IMR-90 (cell line): Measurements from ENCODE around the gene CD70. TPM values are rescaled to one million over a fixed set of nuclear protein-coding genes. Genes with fewer than 3 reads are reported as not detected.

Experiments used
- ATAC-seq: fragments of 200-7000 bp; cut with Tn5 transposase; 2 replicates; pipeline ENCODE4 v1.9.1; 2020; ENCODE audit warnings: low read depth, mild to moderate bottlenecking, moderate library complexity
- BruUV-seq: library from RNA; stranded (reverse); fragments of 400-500 nt; replicated peaks from 2 replicates; lab custom pipeline; 2021; lab: Mats Ljungman, UMichigan
- CTCF ChIA-PET: fragments of 300-600 bp; formaldehyde crosslinking; extraction: SDS; loops from one replicate; lab custom pipeline; 2021; ENCODE audit warnings: antibody characterized with exemption; lab: Yijun Ruan, JAX
- POLR2A ChIA-PET: fragments of 300-600 bp; sonication (Branson Sonifier 250); formaldehyde crosslinking; loops from one replicate; lab custom pipeline; 2022; ENCODE audit warnings: antibody characterized with exemption; ENCODE audit not compliant: unreplicated experiment; lab: Charles Lee
- DNase-seq: peaks from one replicate; pipeline ENCODE4 v3.0.0; 2013
- H2AFZ ChIP-seq: replicated peaks from 2 replicates; pipeline ENCODE3; 2013; ENCODE audit warnings: low read length, mild to moderate bottlenecking; ENCODE audit not compliant: poor library complexity
- H2AK5ac ChIP-seq: 2 replicates; pipeline ENCODE4 v1.6.1; 2013; ENCODE audit warnings: low read depth, low read length, inconsistent platforms
- H2AK9ac ChIP-seq: replicated peaks from 2 replicates; pipeline ENCODE3; 2013; ENCODE audit warnings: mild to moderate bottlenecking, low read depth, low read length, moderate library complexity; ENCODE audit not compliant: poor library complexity
- H2BK120ac ChIP-seq: 2 replicates; pipeline ENCODE4 v1.6.1; 2013; ENCODE audit warnings: low read depth, low read length, inconsistent platforms
- H2BK15ac ChIP-seq: 3 replicates; pipeline ENCODE4 v1.6.1; 2013; ENCODE audit warnings: low read depth, low read length, inconsistent platforms
- H2BK20ac ChIP-seq: 2 replicates; pipeline ENCODE4 v1.6.1; 2013; ENCODE audit warnings: low read depth, mild to moderate bottlenecking, inconsistent platforms, low read length, moderate library complexity
- H2BK5ac ChIP-seq: 2 replicates; pipeline ENCODE4 v1.6.1; 2013; ENCODE audit warnings: mild to moderate bottlenecking, low read depth, low read length, inconsistent platforms; ENCODE audit not compliant: poor library complexity, severe bottlenecking
- H3K14ac ChIP-seq: replicated peaks from 2 replicates; pipeline ENCODE4 v1.6.1; 2013; ENCODE audit warnings: low read depth, low read length, inconsistent platforms
- H3K18ac ChIP-seq: 2 replicates; pipeline ENCODE4 v1.6.1; 2013; ENCODE audit warnings: low read depth, low read length, control low read depth
- H3K23ac ChIP-seq: 2 replicates; pipeline ENCODE4 v1.6.1; 2013; ENCODE audit warnings: low read depth, low read length, inconsistent platforms
- H3K27ac ChIP-seq: 2 replicates; pipeline ENCODE4 v1.5.1; 2013; ENCODE audit warnings: mild to moderate bottlenecking, control low read depth, low read length; ENCODE audit not compliant: insufficient read depth
- H3K27me3 ChIP-seq: 2 replicates; pipeline ENCODE4 v1.6.1; 2013; ENCODE audit warnings: low read length; ENCODE audit not compliant: control insufficient read depth, insufficient read depth
- H3K36me3 ChIP-seq: 2 replicates; pipeline ENCODE4 v1.6.1; 2013; ENCODE audit warnings: low read length, mixed read lengths; ENCODE audit not compliant: control insufficient read depth, insufficient read depth
- H3K4ac ChIP-seq: 2 replicates; pipeline ENCODE4 v1.6.1; 2013; ENCODE audit warnings: low read depth, low read length, inconsistent platforms
- H3K4me1 ChIP-seq: 2 replicates; pipeline ENCODE4 v1.6.1; 2013; ENCODE audit warnings: low read length, mixed read lengths; ENCODE audit not compliant: control insufficient read depth, insufficient read depth
- H3K4me2 ChIP-seq: 2 replicates; pipeline ENCODE4 v1.6.1; 2013; ENCODE audit warnings: low read depth, mild to moderate bottlenecking, control low read depth, low read length, moderate library complexity
- H3K4me3 ChIP-seq: 2 replicates; pipeline ENCODE4 v1.5.1; 2013; ENCODE audit warnings: low read depth, mild to moderate bottlenecking, control low read depth, low read length, moderate library complexity; ENCODE audit not compliant: insufficient read depth
- H3K56ac ChIP-seq: 2 replicates; pipeline ENCODE4 v1.6.1; 2013; ENCODE audit warnings: low read length, inconsistent platforms; ENCODE audit not compliant: insufficient read depth; ENCODE audit errors: extremely low read depth
- H3K79me1 ChIP-seq, 2 experiments: 2 replicates each; pipeline ENCODE4 v1.6.1; 2013; ENCODE audit warnings: low read length in 2 of 2, inconsistent platforms in 1 of 2, low read depth in 1 of 2
- H3K9ac ChIP-seq: 2 replicates; pipeline ENCODE4 v1.6.1; 2013; ENCODE audit warnings: low read depth, low read length, control low read depth
- H3K9me1 ChIP-seq: 2 replicates; pipeline ENCODE4 v1.6.1; 2013; ENCODE audit warnings: low read length, inconsistent platforms; ENCODE audit not compliant: insufficient read depth
- H3K9me3 ChIP-seq: 2 replicates; pipeline ENCODE4 v1.6.1; 2013; ENCODE audit warnings: low read length; ENCODE audit not compliant: control insufficient read depth, insufficient read depth
- H4K20me1 ChIP-seq: 2 replicates; pipeline ENCODE4 v1.6.1; 2013; ENCODE audit warnings: low read length, inconsistent platforms; ENCODE audit not compliant: insufficient read depth
- H4K5ac ChIP-seq: 2 replicates; pipeline ENCODE4 v1.6.1; 2013; ENCODE audit warnings: mild to moderate bottlenecking, low read depth, low read length, control low read depth
- H4K8ac ChIP-seq, 2 experiments: 2 replicates each; pipeline ENCODE4 v1.6.1; 2013; ENCODE audit warnings: low read depth in 2 of 2, low read length in 2 of 2, control low read depth in 1 of 2, inconsistent platforms in 1 of 2
- H4K91ac ChIP-seq: 2 replicates; pipeline ENCODE4 v1.6.1; 2013; ENCODE audit warnings: low read depth, low read length, inconsistent platforms; ENCODE audit not compliant: insufficient read depth
- BHLHE40 ChIP-seq: fragments of 150-350 bp; IDR thresholded peaks from 2 replicates; pipeline ENCODE4 v1.6.1; 2016; ENCODE audit warnings: mild to moderate bottlenecking, low read depth, low read length
- CEBPB ChIP-seq: IDR thresholded peaks from 2 replicates; pipeline ENCODE4 v1.6.1; 2012; ENCODE audit warnings: low read depth, low read length, improper control_type of control experiment
- CHD1 ChIP-seq: IDR thresholded peaks from 2 replicates; pipeline ENCODE4 v1.6.1; 2012; ENCODE audit warnings: low read depth, low read length, improper control_type of control experiment
- CTCF ChIP-seq: conservative IDR thresholded peaks from 2 replicates; pipeline ENCODE4 v1.5.1; 2012; ENCODE audit warnings: mild to moderate bottlenecking, low read depth, low read length, improper control_type of control experiment
- MAFK ChIP-seq: IDR thresholded peaks from 2 replicates; pipeline ENCODE4 v1.6.1; 2012; ENCODE audit warnings: low read depth, low read length, improper control_type of control experiment
- MAZ ChIP-seq: IDR thresholded peaks from 2 replicates; pipeline ENCODE4 v1.6.1; 2012; ENCODE audit warnings: low read depth, mild to moderate bottlenecking, low read length, improper control_type of control experiment, moderate library complexity, borderline replicate concordance
- MXI1 ChIP-seq: IDR thresholded peaks from 2 replicates; pipeline ENCODE4 v1.6.1; 2012; ENCODE audit warnings: low read depth, mild to moderate bottlenecking, low read length, moderate library complexity, borderline replicate concordance
- NFE2L2 ChIP-seq: fragments of 150-350 bp; IDR thresholded peaks from 2 replicates; pipeline ENCODE4 v1.6.1; 2016; ENCODE audit warnings: low read depth, mild to moderate bottlenecking, low read length
- RAD21 ChIP-seq: IDR thresholded peaks from 2 replicates; pipeline ENCODE4 v1.6.1; 2012; ENCODE audit warnings: low read length, improper control_type of control experiment
- RFX5 ChIP-seq: IDR thresholded peaks from 2 replicates; pipeline ENCODE4 v1.8.0; 2012; ENCODE audit warnings: low read depth, mild to moderate bottlenecking, low read length, moderate library complexity
- SMC3 ChIP-seq: fragments of 150-350 bp; IDR thresholded peaks from 2 replicates; pipeline ENCODE4 v1.6.1; 2016; ENCODE audit warnings: low read depth, mild to moderate bottlenecking, antibody characterized with exemption, low read length, moderate library complexity
- WGBS, 2 experiments: methylation state at CpG; one replicate each; pipeline versions ENCODE4 v1.1.5 to v1.1.7; 2013; ENCODE audit warnings: missing lambda C conversion rate in 2 of 2; ENCODE audit not compliant: insufficient read length in 1 of 2; ENCODE audit errors: extremely low coverage in 2 of 2; 5-methylcytosine and 5-hydroxymethylcytosine counted together
- dilution Hi-C: fragments of 300-500 bp; cut with HindIII; formaldehyde crosslinking; loops from one replicate; pipeline ENCODE4 v1.14.3; 2018; ENCODE audit warnings: low sequenced_read_pairs; ENCODE audit not compliant: unreplicated experiment
- in situ Hi-C: fragments of 300-500 bp; cut with MboI; formaldehyde crosslinking; loops from 3 replicates; pipeline ENCODE4 v1.14.3; 2019; ENCODE audit warnings: low sequenced_read_pairs, inconsistent platforms, mixed read lengths
- intact Hi-C: fragments of 100-400 bp; cut with micrococcal nuclease; formaldehyde crosslinking; loops from 2 replicates; pipeline ENCODE4 v1.10.0; 2022
- polyA plus RNA-seq, 3 experiments: library from polyadenylated mRNA; depleted of rRNA; stranded (reverse); fragments of >200 nt; gene quantifications; 2 replicates each; pipeline ENCODE4 v1.2.3, GENCODE V29; 2012; ENCODE audit warnings: low replicate concordance in 1 of 3
- total RNA-seq: library from RNA; depleted of rRNA; stranded (reverse); fragments of >200 nt; gene quantifications from 2 replicates; pipeline ENCODE4 v1.2.3, GENCODE V29; 2012
- TF ChIP-seq, protein P1 (sequence below): fragments of 150-350 bp; IDR thresholded peaks from 2 replicates; pipeline ENCODE4 v1.6.1; 2016; ENCODE audit warnings: low read depth, mild to moderate bottlenecking, low read length, moderate library complexity, borderline replicate concordance
- TF ChIP-seq, protein P2 (sequence below): fragments of 150-350 bp; IDR thresholded peaks from 2 replicates; pipeline ENCODE4 v1.6.1; 2017; ENCODE audit warnings: mild to moderate bottlenecking, antibody characterized with exemption, low read length, low read depth

Gene CD70
- total and polyA plus RNA-seq, 2 of the 4 experiments (the other 2 are of a cell fraction) = not detected

- Histone ChIP-seq H3K27ac (no peak overlapping the region), H3K4me1 (no peaks in the 10 kb centered on the region), H3K9ac (no peak overlapping the region), H3K23ac (no peak overlapping the region), H3K4me2 (no peak overlapping the region), H3K4ac (no peak overlapping the region), H2AFZ (no peak overlapping the region), H2BK15ac (no peak overlapping the region), H3K9me1 (no peaks in the 10 kb centered on the region), H3K56ac (no peak overlapping the region), H2AK5ac (no peak overlapping the region), H2BK20ac (no peak overlapping the region), H3K9me3 (0 out of 2 replicates have a peak, but pooled peaks cover 2% of the 10 kb centered on the region), H4K8ac (no peak overlapping the region), H3K36me3 (no peaks in the 10 kb centered on the region), H3K14ac (no peak overlapping the region), H4K20me1 (no peaks in the 10 kb centered on the region), H3K4me3 (no peak overlapping the region), H2BK120ac (no peak overlapping the region), H3K18ac (no peak overlapping the region), H2AK9ac (no peak overlapping the region), H3K27me3 (no peaks in the 10 kb centered on the region), H4K91ac (no peak overlapping the region), H2BK5ac (no peak overlapping the region), H3K79me1 (no peaks in the 10 kb centered on the region), H4K5ac (no peak overlapping the region)
- TF ChIP-seq, protein P1, sequence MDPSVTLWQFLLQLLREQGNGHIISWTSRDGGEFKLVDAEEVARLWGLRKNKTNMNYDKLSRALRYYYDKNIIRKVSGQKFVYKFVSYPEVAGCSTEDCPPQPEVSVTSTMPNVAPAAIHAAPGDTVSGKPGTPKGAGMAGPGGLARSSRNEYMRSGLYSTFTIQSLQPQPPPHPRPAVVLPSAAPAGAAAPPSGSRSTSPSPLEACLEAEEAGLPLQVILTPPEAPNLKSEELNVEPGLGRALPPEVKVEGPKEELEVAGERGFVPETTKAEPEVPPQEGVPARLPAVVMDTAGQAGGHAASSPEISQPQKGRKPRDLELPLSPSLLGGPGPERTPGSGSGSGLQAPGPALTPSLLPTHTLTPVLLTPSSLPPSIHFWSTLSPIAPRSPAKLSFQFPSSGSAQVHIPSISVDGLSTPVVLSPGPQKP = no peak
- no peak for TF ChIP-seq MAFK
- TF ChIP-seq MXI1 = no peak
- TF ChIP-seq, protein P2, sequence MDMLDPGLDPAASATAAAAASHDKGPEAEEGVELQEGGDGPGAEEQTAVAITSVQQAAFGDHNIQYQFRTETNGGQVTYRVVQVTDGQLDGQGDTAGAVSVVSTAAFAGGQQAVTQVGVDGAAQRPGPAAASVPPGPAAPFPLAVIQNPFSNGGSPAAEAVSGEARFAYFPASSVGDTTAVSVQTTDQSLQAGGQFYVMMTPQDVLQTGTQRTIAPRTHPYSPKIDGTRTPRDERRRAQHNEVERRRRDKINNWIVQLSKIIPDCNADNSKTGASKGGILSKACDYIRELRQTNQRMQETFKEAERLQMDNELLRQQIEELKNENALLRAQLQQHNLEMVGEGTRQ = no peak
- no peak for TF ChIP-seq RFX5
- no peak for TF ChIP-seq SMC3
- no peak for TF ChIP-seq CTCF
- TF ChIP-seq BHLHE40 = no peak
- TF ChIP-seq CEBPB = no peak
- TF ChIP-seq RAD21 = no peak
- TF ChIP-seq CHD1 = no peak
- TF ChIP-seq MAZ = no peak
- TF ChIP-seq NFE2L2 = no peak
- dilution Hi-C loops (no loop called here), intact Hi-C loops (no loop called here), in situ Hi-C loops (no loop called here)
- no CpG with 5 or more reads among the region's 3 CpGs for WGBS, 2 experiments
- BruUV-seq = no TSS peak
- ChIA-PET CTCF (no interaction called here), POLR2A (no interaction called here)
- no peak for ATAC-seq
- no peak for DNase-seq
These were observed 20.2 kb downstream of the CD70 start for GRCh38 chr19:6570764-6571163.
